ENCODE data around the gene SLC6A8. TPM values are rescaled to one million over a fixed set of nuclear protein-coding genes. Genes with fewer than 3 reads are reported as not detected.

SLC6A8 gene
- total RNA-seq, 4 donors from 2014 or later, result 19.5 to 36.2 (median 25.4) TPM

DNA sequence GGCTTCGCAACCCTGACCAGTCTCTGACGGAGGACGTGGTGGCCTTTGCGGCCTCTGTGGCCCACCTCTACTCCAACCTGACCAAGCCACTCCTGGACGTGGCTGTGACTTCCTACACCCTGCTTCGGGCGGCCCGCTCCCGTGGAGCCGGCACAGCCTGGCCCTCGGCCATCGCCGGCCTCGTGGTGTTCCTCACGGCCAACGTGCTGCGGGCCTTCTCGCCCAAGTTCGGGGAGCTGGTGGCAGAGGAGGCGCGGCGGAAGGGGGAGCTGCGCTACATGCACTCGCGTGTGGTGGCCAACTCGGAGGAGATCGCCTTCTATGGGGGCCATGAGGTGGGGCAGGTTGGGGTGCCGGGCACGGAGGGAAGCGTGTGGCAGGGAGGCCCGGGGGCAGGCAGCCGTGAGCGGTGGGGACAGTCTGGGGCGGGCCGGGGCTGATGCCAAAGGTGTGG is 38.1 kb downstream of the SLC6A8 start:
- TF ChIP-seq, protein P1, sequence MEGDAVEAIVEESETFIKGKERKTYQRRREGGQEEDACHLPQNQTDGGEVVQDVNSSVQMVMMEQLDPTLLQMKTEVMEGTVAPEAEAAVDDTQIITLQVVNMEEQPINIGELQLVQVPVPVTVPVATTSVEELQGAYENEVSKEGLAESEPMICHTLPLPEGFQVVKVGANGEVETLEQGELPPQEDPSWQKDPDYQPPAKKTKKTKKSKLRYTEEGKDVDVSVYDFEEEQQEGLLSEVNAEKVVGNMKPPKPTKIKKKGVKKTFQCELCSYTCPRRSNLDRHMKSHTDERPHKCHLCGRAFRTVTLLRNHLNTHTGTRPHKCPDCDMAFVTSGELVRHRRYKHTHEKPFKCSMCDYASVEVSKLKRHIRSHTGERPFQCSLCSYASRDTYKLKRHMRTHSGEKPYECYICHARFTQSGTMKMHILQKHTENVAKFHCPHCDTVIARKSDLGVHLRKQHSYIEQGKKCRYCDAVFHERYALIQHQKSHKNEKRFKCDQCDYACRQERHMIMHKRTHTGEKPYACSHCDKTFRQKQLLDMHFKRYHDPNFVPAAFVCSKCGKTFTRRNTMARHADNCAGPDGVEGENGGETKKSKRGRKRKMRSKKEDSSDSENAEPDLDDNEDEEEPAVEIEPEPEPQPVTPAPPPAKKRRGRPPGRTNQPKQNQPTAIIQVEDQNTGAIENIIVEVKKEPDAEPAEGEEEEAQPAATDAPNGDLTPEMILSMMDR (IDR thresholded peaks at IDR 0.05), result no peak
- TF ChIP-seq POLR2A (IDR thresholded peaks at IDR 0.05), result no peak
- Histone ChIP-seq H3K27me3 (no peaks in the 10 kb centered on the region), H3K4me3 (peak overlapping the region in 3 of 4 donors; percentile 14 to 80 (median 76)), H3K27ac (peak overlapping the region; percentile 70 to 96 (median 82)), H3K36me3 (peaks cover 0 to 8% (median 0%) of the 10 kb centered on the region in 3 donors), H3K9me3 (no peaks in the 10 kb centered on the region), H3K4me1 (peaks cover 33 to 61% (median 33%) of the 10 kb centered on the region in 3 donors)
- no peak for DNase-seq
- WGBS, 2 donors, result 100% methylated on average over 1 of the region's 35 CpGs; no CpG with 5 or more reads in 1 of the 2 donors
- intact Hi-C loops (cut with DNase I), result no loop called here

GRCh38 chrX:153726286-153727122 is 38.8 kb downstream of the SLC6A8 start:
- TF ChIP-seq, protein P1 (IDR thresholded peaks at IDR 0.05), result no peak
- TF ChIP-seq POLR2A (IDR thresholded peaks at IDR 0.05), result no peak
- Histone ChIP-seq H3K4me1 (peaks cover 33 to 55% (median 33%) of the 10 kb centered on the region in 3 donors), H3K27ac (peak overlapping the region; percentile 70 to 96 (median 82)), H3K36me3 (peaks cover 0 to 6% (median 0%) of the 10 kb centered on the region in 3 donors), H3K9me3 (no peaks in the 10 kb centered on the region), H3K27me3 (no peaks in the 10 kb centered on the region), H3K4me3 (peak overlapping the region in 3 of 4 donors; percentile 14 to 80 (median 22))
- 60% methylated on average over 12 of the region's 35 CpGs; no CpG with 5 or more reads in 1 of the 2 donors for WGBS, 2 donors
- DNase-seq, result peak; percentile 38
- intact Hi-C loops (cut with DNase I), result no loop called here

- Histone ChIP-seq H3K4me1 (peaks cover 33 to 49% (median 33%) of the 10 kb centered on the region in 3 donors), H3K27ac (peak overlapping the region; percentile 70 to 96 (median 82)), H3K9me3 (no peaks in the 10 kb centered on the region), H3K36me3 (peaks cover 0 to 6% (median 0%) of the 10 kb centered on the region in 3 donors), H3K27me3 (no peaks in the 10 kb centered on the region), H3K4me3 (peak overlapping the region in 3 of 4 donors; percentile 14 to 80 (median 22))
- DNase-seq, result no peak
- no peak for TF ChIP-seq POLR2A (IDR thresholded peaks at IDR 0.05)
- TF ChIP-seq, protein P1 (IDR thresholded peaks at IDR 0.05), result no peak
- intact Hi-C loops (cut with DNase I), result no loop called here
- WGBS, 2 donors, result 49% methylated on average over 10 of the region's 23 CpGs; no CpG with 5 or more reads in 1 of the 2 donors
Observed at GRCh38 chrX:153727123-153727931, 39.6 kb downstream of the SLC6A8 start.

- intact Hi-C loops (cut with DNase I), result no loop called here
- Histone ChIP-seq H3K27ac (peak overlapping the region in 3 of 4 donors; percentile 71 to 96 (median 93)), H3K27me3 (no peaks in the 10 kb centered on the region), H3K9me3 (no peaks in the 10 kb centered on the region), H3K4me1 (peaks cover 29 to 49% (median 37%) of the 10 kb centered on the region in 3 donors), H3K36me3 (peaks cover 0 to 6% (median 0%) of the 10 kb centered on the region in 3 donors), H3K4me3 (no peak overlapping the region)
- 33% methylated on average over 1 of the region's 6 CpGs; no CpG with 5 or more reads in 1 of the 2 donors for WGBS, 2 donors
- no peak for TF ChIP-seq POLR2A (IDR thresholded peaks at IDR 0.05)
- TF ChIP-seq, protein P1 (IDR thresholded peaks at IDR 0.05), result no peak
- DNase-seq, result no peak
Observed at GRCh38 chrX:153728095-153728494, 40.4 kb downstream of the SLC6A8 start.
